ENCODE results near the gene CCDC78. TPM values are rescaled to one million over a fixed set of nuclear protein-coding genes. Genes with fewer than 3 reads are reported as not detected.
"Not testable (repeated sequence)": the region's sequence is repeated elsewhere in the genome, so short reads cannot be mapped to it uniquely, and the experiment has no call there.

The CCDC78 gene
- total RNA-seq, 1 donor from 2014 or later: 5.8 TPM

GRCh38 chr16:714558-715476 is 11.4 kb downstream of the CCDC78 start, which contains the start of gene METRN:
Gene METRN, plus strand, starts transcription at chr16:715118. Its CDS starts 172 bp downstream, at chr16:715290.
- Mint-ChIP-seq H3K27ac (no peak within 1 kb of the TSS), H3K4me1 (ENCODE audit: low read depth) (no peaks in the 10 kb centered on the region), H3K27me3 (ENCODE audit: insufficient read depth) (peaks cover 19% of the 10 kb centered on the region), H3K9me3 (no peaks in the 10 kb centered on the region), H3K4me3 (peak within 1 kb of the TSS; percentile 60), H3K36me3 (ENCODE audit: low read depth) (no peaks in the 10 kb centered on the region)
- peak; percentile 88 for DNase-seq (ENCODE audit: low spot score)
- intact Hi-C loops (cut with micrococcal nuclease): loop anchor here (1.0 to 5.0 kb wide), 4 partner anchors 24 to 92 kb away; partner anchors contain the start of genes CHTF18, RPUSD1, STUB1 and WDR24

- Mint-ChIP-seq H3K9me3 (no peaks in the 10 kb centered on the region), H3K27me3 (ENCODE audit: insufficient read depth) (peaks cover 20% of the 10 kb centered on the region), H3K4me1 (ENCODE audit: low read depth) (no peaks in the 10 kb centered on the region), H3K36me3 (ENCODE audit: low read depth) (no peaks in the 10 kb centered on the region), H3K27ac (no peak overlapping the region), H3K4me3 (no peak overlapping the region)
- intact Hi-C loops (cut with micrococcal nuclease): loop anchor here (1.0 to 5.0 kb wide), 3 partner anchors 23 to 93 kb away; partner anchors contain the start of genes CHTF18, RPUSD1 and WDR24
- DNase-seq (ENCODE audit: low spot score): no peak
Observed at GRCh38 chr16:714079-714478, 12.2 kb downstream of the CCDC78 start.

GRCh38 chr16:712740-713250 is 13.4 kb downstream of the CCDC78 start:
- not testable (repeated sequence) for DNase-seq (ENCODE audit: low spot score); H3K9me3 Mint-ChIP-seq; H3K4me1 Mint-ChIP-seq (ENCODE audit: low read depth); H3K4me3 Mint-ChIP-seq; H3K36me3 Mint-ChIP-seq (ENCODE audit: low read depth)
- intact Hi-C loops (cut with micrococcal nuclease): loop anchor here (5.0 kb wide), 1 partner anchor 95 kb away; no protein-coding TSS in a partner anchor
- peak overlapping the region; percentile 0 for H3K27ac Mint-ChIP-seq
- peaks cover 27% of the 10 kb centered on the region for H3K27me3 Mint-ChIP-seq (ENCODE audit: insufficient read depth)

- Mint-ChIP-seq H3K27me3 (ENCODE audit: insufficient read depth) (peaks cover 35% of the 10 kb centered on the region), H3K9me3 (no peaks in the 10 kb centered on the region), H3K4me3 (no peak overlapping the region), H3K4me1 (ENCODE audit: low read depth) (no peaks in the 10 kb centered on the region), H3K36me3 (ENCODE audit: low read depth) (no peaks in the 10 kb centered on the region), H3K27ac (no peak overlapping the region)
- peak; percentile 67 for DNase-seq (ENCODE audit: low spot score)
- intact Hi-C loops (cut with micrococcal nuclease): loop anchor here (1.0 to 5.0 kb wide), 3 partner anchors 74 to 391 kb away; no protein-coding TSS in a partner anchor
Observed at GRCh38 chr16:711548-712320, 14.5 kb downstream of the CCDC78 start.

- Mint-ChIP-seq H3K9me3 (no peaks in the 10 kb centered on the region), H3K27me3 (ENCODE audit: insufficient read depth) (peaks cover 41% of the 10 kb centered on the region), H3K4me1 (ENCODE audit: low read depth) (no peaks in the 10 kb centered on the region), H3K36me3 (ENCODE audit: low read depth) (no peaks in the 10 kb centered on the region), H3K27ac (no peak overlapping the region), H3K4me3 (no peak overlapping the region)
- intact Hi-C loops (cut with micrococcal nuclease): loop anchor here (1.0 to 5.0 kb wide), 3 partner anchors 74 to 392 kb away; no protein-coding TSS in a partner anchor
- no peak for DNase-seq (ENCODE audit: low spot score)
Observed at GRCh38 chr16:711084-711483, 15.2 kb downstream of the CCDC78 start.

GRCh38 chr16:710500-711075 is 15.7 kb downstream of the CCDC78 start:
- no peaks in the 10 kb centered on the region for H3K4me1 Mint-ChIP-seq (ENCODE audit: low read depth)
- no peaks in the 10 kb centered on the region for H3K36me3 Mint-ChIP-seq (ENCODE audit: low read depth)
- DNase-seq (ENCODE audit: low spot score): no peak
- no peak overlapping the region for H3K4me3 Mint-ChIP-seq
- H3K9me3 Mint-ChIP-seq: no peaks in the 10 kb centered on the region
- intact Hi-C loops (cut with micrococcal nuclease): loop anchor here (1.0 to 5.0 kb wide), 3 partner anchors 75 to 392 kb away; no protein-coding TSS in a partner anchor
- H3K27ac Mint-ChIP-seq: no peak overlapping the region
- H3K27me3 Mint-ChIP-seq (ENCODE audit: insufficient read depth): peaks cover 41% of the 10 kb centered on the region

- Mint-ChIP-seq H3K27me3 (ENCODE audit: insufficient read depth) (peaks cover 41% of the 10 kb centered on the region), H3K36me3 (ENCODE audit: low read depth) (no peaks in the 10 kb centered on the region), H3K4me3 (no peak overlapping the region), H3K27ac (no peak overlapping the region), H3K4me1 (ENCODE audit: low read depth) (no peaks in the 10 kb centered on the region), H3K9me3 (no peaks in the 10 kb centered on the region)
- DNase-seq (ENCODE audit: low spot score): no peak
- intact Hi-C loops (cut with micrococcal nuclease): loop anchor here (2.0 to 5.0 kb wide), 2 partner anchors 97 to 393 kb away; no protein-coding TSS in a partner anchor
Observed at GRCh38 chr16:709566-710499, 16.4 kb downstream of the CCDC78 start.

GRCh38 chr16:708959-709358 is 17.3 kb downstream of the CCDC78 start:
- H3K9me3 Mint-ChIP-seq: no peaks in the 10 kb centered on the region
- no peaks in the 10 kb centered on the region for H3K4me1 Mint-ChIP-seq (ENCODE audit: low read depth)
- no peak for DNase-seq (ENCODE audit: low spot score)
- no peak overlapping the region for H3K27ac Mint-ChIP-seq
- H3K27me3 Mint-ChIP-seq (ENCODE audit: insufficient read depth): peaks cover 38% of the 10 kb centered on the region
- H3K4me3 Mint-ChIP-seq: no peak overlapping the region
- H3K36me3 Mint-ChIP-seq (ENCODE audit: low read depth): no peaks in the 10 kb centered on the region
- intact Hi-C loops (cut with micrococcal nuclease): no loop called here

- Mint-ChIP-seq H3K9me3 (no peaks in the 10 kb centered on the region), H3K27ac (no peak overlapping the region), H3K27me3 (ENCODE audit: insufficient read depth) (peaks cover 37% of the 10 kb centered on the region), H3K36me3 (ENCODE audit: low read depth) (no peaks in the 10 kb centered on the region), H3K4me1 (ENCODE audit: low read depth) (no peaks in the 10 kb centered on the region), H3K4me3 (no peak overlapping the region)
- no peak for DNase-seq (ENCODE audit: low spot score)
- intact Hi-C loops (cut with micrococcal nuclease): no loop called here
Observed at GRCh38 chr16:708019-708418, 18.2 kb downstream of the CCDC78 start.

- Mint-ChIP-seq H3K9me3 (no peaks in the 10 kb centered on the region), H3K27ac (no peak overlapping the region), H3K36me3 (ENCODE audit: low read depth) (no peaks in the 10 kb centered on the region), H3K4me1 (ENCODE audit: low read depth) (no peaks in the 10 kb centered on the region), H3K27me3 (ENCODE audit: insufficient read depth) (peaks cover 42% of the 10 kb centered on the region), H3K4me3 (no peak overlapping the region)
- DNase-seq (ENCODE audit: low spot score): no peak
- intact Hi-C loops (cut with micrococcal nuclease): no loop called here
Observed at GRCh38 chr16:707062-707538, 19.1 kb downstream of the CCDC78 start.

GRCh38 chr16:706189-707061 is 19.8 kb downstream of the CCDC78 start:
- H3K4me1 Mint-ChIP-seq (ENCODE audit: low read depth): no peaks in the 10 kb centered on the region
- no peak overlapping the region for H3K27ac Mint-ChIP-seq
- DNase-seq (ENCODE audit: low spot score): no peak
- no peak overlapping the region for H3K4me3 Mint-ChIP-seq
- no peaks in the 10 kb centered on the region for H3K9me3 Mint-ChIP-seq
- intact Hi-C loops (cut with micrococcal nuclease): no loop called here
- no peaks in the 10 kb centered on the region for H3K36me3 Mint-ChIP-seq (ENCODE audit: low read depth)
- H3K27me3 Mint-ChIP-seq (ENCODE audit: insufficient read depth): peaks cover 46% of the 10 kb centered on the region

All from activated T-helper 1 cell treated with anti-CD3 and anti-CD28 coated beads, Interleukin-12 subunit alpha, Interleukin-12 subunit beta, Interleukin-2, Interleukin-4 antibody, amounts not matched to agents 30 ng/mL and 10 ng/mL and 1 ng/mL, durations not matched to agents 14 hours and 24 hours and 36 hours (primary cell).